HCT116 (cell line): ENCODE data around the gene KIF26B. TPM values are rescaled to one million over a fixed set of nuclear protein-coding genes. Genes with fewer than 3 reads are reported as not detected.

Experiments
- ATAC-seq: fragments of 200-7000 bp; cut with Tn5 transposase; 2 replicates; pipeline ENCODE4 v1.9.1; 2020; ENCODE audit warnings: mild to moderate bottlenecking, moderate library complexity
- BruUV-seq: library from RNA; stranded (reverse); fragments of 400-500 nt; replicated peaks from 2 replicates; lab custom pipeline; 2021; lab: Mats Ljungman, UMichigan
- CTCF ChIA-PET: fragments of 300-600 bp; sonication (Branson Sonifier 250); formaldehyde crosslinking; loops from one replicate; lab custom pipeline; 2021; ENCODE audit warnings: antibody characterized with exemption; lab: Charles Lee
- POLR2A ChIA-PET: fragments of 300-600, 350-600 bp; sonication (Branson Sonifier 250); formaldehyde crosslinking; loops from one replicate; lab custom pipeline; 2021; ENCODE audit warnings: antibody characterized with exemption; lab: Charles Lee
- RAD21 ChIA-PET, 2 experiments: fragments of 300-600 bp; sonication (Branson Sonifier 250); formaldehyde crosslinking; loops; one replicate each; lab custom pipeline; 2023; ENCODE audit warnings: low total read pairs in 2 of 2; ENCODE audit not compliant: uncharacterized antibody in 2 of 2, unreplicated experiment in 2 of 2, low non-redundant PET in 1 of 2; lab: Charles Lee
- DNase-seq: peaks from one replicate; pipeline ENCODE4 v3.0.0-alpha.2; 2010; ENCODE audit warnings: low read depth, low spot score
- H2AFZ ChIP-seq: fragments of 200-600 bp; shearing (Covaris generic), sonication (generic); 2 replicates; pipeline ENCODE4 v1.6.1; 2017; ENCODE audit warnings: low read depth, mixed run types, mixed read lengths, antibody characterized with exemption, low read length; ENCODE audit not compliant: poor library complexity, severe bottlenecking
- H3K27ac ChIP-seq: 2 replicates; pipeline ENCODE4 v1.5.1; 2012; ENCODE audit warnings: low read depth, low read length
- H3K27me3 ChIP-seq: fragments of 200-600 bp; sonication (generic); 2 replicates; pipeline ENCODE4 v1.6.1; 2016; ENCODE audit warnings: mixed run types, low read length, mixed read lengths; ENCODE audit not compliant: insufficient read depth
- H3K36me3 ChIP-seq, 2 experiments: fragments of 200-500 bp in 1 of 2; fragments of 200-600 bp in 1 of 2; sonication (Bioruptor generic) in 1 of 2; sonication (generic) in 1 of 2; 2 replicates each; pipeline versions ENCODE4 v1.5.1 to v1.6.1; 2014 to 2016; ENCODE audit warnings: low read length in 2 of 2, inconsistent platforms in 1 of 2, mixed read lengths in 1 of 2, mixed run types in 1 of 2; ENCODE audit not compliant: insufficient read depth in 2 of 2, control insufficient read depth in 1 of 2
- H3K4me1 ChIP-seq, 2 experiments: fragments of 200-600 bp in 1 of 2; sonication (generic) in 1 of 2; 2 replicates each; pipeline versions ENCODE4 v1.5.1 to v1.6.1; 2012 to 2017; ENCODE audit warnings: low read length in 2 of 2, inconsistent platforms in 1 of 2, mild to moderate bottlenecking in 1 of 2, mixed read lengths in 1 of 2, mixed run types in 1 of 2, moderate library complexity in 1 of 2; ENCODE audit not compliant: insufficient read depth in 2 of 2, control insufficient read depth in 1 of 2
- H3K4me2 ChIP-seq: fragments of 200-600 bp; sonication (generic); 2 replicates; pipeline ENCODE4 v1.6.1; 2017; ENCODE audit warnings: mixed run types, low read length, mixed read lengths
- H3K4me3 ChIP-seq, 2 experiments: fragments of 200-600 bp in 1 of 2; sonication (generic) in 1 of 2; replicated peaks in 1 of 2; 2 replicates each; pipeline ENCODE4 v1.5.1; 2011 to 2016; ENCODE audit warnings: low read length in 2 of 2, control low read depth in 1 of 2, low read depth in 1 of 2, mild to moderate bottlenecking in 1 of 2, mixed read lengths in 1 of 2, mixed run types in 1 of 2
- H3K79me2 ChIP-seq: fragments of 200-600 bp; sonication (generic); 2 replicates; pipeline ENCODE4 v1.6.1; 2017; ENCODE audit warnings: mild to moderate bottlenecking, mixed run types, low read length, moderate library complexity, mixed read lengths; ENCODE audit not compliant: insufficient read depth
- H3K9ac ChIP-seq: fragments of 200-600 bp; sonication (generic); 2 replicates; pipeline ENCODE4 v1.6.1; 2016; ENCODE audit warnings: low read length, mixed read lengths
- H3K9me2 ChIP-seq: fragments of 200-600 bp; sonication (generic), shearing (Covaris generic); 2 replicates; pipeline ENCODE4 v1.6.1; 2017; ENCODE audit warnings: mixed run types, mild to moderate bottlenecking, moderate library complexity; ENCODE audit not compliant: insufficient read depth
- H3K9me3 ChIP-seq, 2 experiments: fragments of 200-500 bp in 1 of 2; fragments of 200-600 bp in 1 of 2; sonication (Bioruptor generic) in 1 of 2; sonication (generic) in 1 of 2; 2 replicates each; pipeline ENCODE4 v1.6.1; 2014 to 2017; ENCODE audit warnings: low read length in 2 of 2, mixed read lengths in 2 of 2, inconsistent platforms in 1 of 2, low read depth in 1 of 2, mild to moderate bottlenecking in 1 of 2, mixed run types in 1 of 2, moderate library complexity in 1 of 2; ENCODE audit not compliant: control insufficient read depth in 1 of 2, insufficient read depth in 1 of 2
- H4K20me1 ChIP-seq: fragments of 200-600 bp; sonication (generic), shearing (Covaris generic); 2 replicates; pipeline ENCODE4 v1.6.1; 2017; ENCODE audit warnings: mixed run types, mild to moderate bottlenecking, moderate library complexity; ENCODE audit not compliant: insufficient read depth
- CEBPB ChIP-seq: IDR thresholded peaks from 2 replicates; pipeline ENCODE4 v1.6.1; 2012; ENCODE audit warnings: low read depth
- EZH2 ChIP-seq: fragments of 200-600 bp; sonication (generic); IDR thresholded peaks from 2 replicates; pipeline ENCODE4 v1.6.1; 2017; ENCODE audit warnings: antibody characterized with exemption, mixed run types
- POLR2AphosphoS5 ChIP-seq: IDR thresholded peaks from 2 replicates; pipeline ENCODE4 v1.6.1; 2011; ENCODE audit warnings: mild to moderate bottlenecking, low read depth, low read length, moderate library complexity
- SIN3A ChIP-seq: IDR thresholded peaks from 2 replicates; pipeline ENCODE4 v1.6.1; 2012; ENCODE audit warnings: low read depth
- SRF ChIP-seq: IDR thresholded peaks from 2 replicates; pipeline ENCODE4 v1.6.1; 2012; ENCODE audit warnings: low read depth
- ZFX ChIP-seq: fragments of 450-650 bp; IDR thresholded peaks from 2 replicates; pipeline ENCODE4 v1.6.1; 2017
- intact Hi-C: fragments of 100-400 bp; cut with micrococcal nuclease; formaldehyde crosslinking; loops from 2 replicates; pipeline ENCODE4 v1.10.0; 2022
- total RNA-seq: library from RNA; stranded (reverse); gene quantifications from one replicate; pipeline ENCODE4 v1.2.1, GENCODE V29; 2021; ENCODE audit not compliant: unreplicated experiment
- TF ChIP-seq, protein P1 (sequence below), 3 experiments: fragments of 200-600 bp in 1 of 3; sonication (generic) in 1 of 3; IDR thresholded peaks in 2 of 3; conservative IDR thresholded peaks in 1 of 3; 2 replicates each; pipeline ENCODE4 v1.5.1; 2012 to 2017; ENCODE audit warnings: low read depth in 2 of 3, low read length in 2 of 3, antibody characterized with exemption in 1 of 3, borderline replicate concordance in 1 of 3, control low read depth in 1 of 3, mild to moderate bottlenecking in 1 of 3, mixed read lengths in 1 of 3, mixed run types in 1 of 3, moderate library complexity in 1 of 3; ENCODE audit not compliant: insufficient read depth in 1 of 3

Gene KIF26B
- total RNA-seq, 1 experiment from 2014 or later: 0.49 TPM

DNA sequence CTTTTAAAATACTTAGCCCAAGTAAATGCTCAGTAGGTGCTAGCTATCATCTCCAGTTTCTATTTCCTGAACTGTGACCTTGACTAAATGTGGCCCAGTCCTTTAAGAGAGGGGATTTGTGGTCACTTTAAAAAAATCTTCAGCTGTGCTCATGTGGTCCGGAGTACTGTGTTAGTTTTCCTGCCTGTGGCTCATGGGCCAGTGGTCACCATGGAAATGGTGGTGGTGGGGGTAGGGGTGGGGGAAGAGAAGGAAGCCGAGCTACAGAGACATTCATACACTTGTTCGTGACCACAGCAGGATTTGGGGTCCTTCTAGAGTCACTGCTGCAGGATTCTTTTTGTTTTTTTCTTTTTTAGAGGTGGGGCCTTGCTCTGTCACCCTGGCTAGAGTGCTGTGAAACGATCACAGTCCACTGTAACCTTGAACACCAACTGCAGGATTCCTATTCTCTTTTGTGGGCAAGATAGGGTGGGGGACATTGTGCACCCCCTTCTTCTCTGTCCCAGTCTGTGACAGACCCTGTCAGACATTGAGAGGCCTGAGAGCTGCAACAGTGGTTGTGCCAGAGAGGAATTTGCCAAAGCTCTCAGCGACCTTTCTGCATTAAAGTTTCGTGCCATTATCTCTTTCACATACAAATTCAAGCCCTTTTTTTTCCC lies 25.8 kb downstream of the KIF26B start:
- Histone ChIP-seq H4K20me1 (no peaks in the 10 kb centered on the region), H3K79me2 (no peaks in the 10 kb centered on the region), H3K27ac (no peak overlapping the region)
- POLR2A ChIA-PET: no interaction called here
- CTCF ChIA-PET: no interaction called here
- TF ChIP-seq SIN3A: no peak
- no peak for TF ChIP-seq ZFX
- TF ChIP-seq, protein P1, sequence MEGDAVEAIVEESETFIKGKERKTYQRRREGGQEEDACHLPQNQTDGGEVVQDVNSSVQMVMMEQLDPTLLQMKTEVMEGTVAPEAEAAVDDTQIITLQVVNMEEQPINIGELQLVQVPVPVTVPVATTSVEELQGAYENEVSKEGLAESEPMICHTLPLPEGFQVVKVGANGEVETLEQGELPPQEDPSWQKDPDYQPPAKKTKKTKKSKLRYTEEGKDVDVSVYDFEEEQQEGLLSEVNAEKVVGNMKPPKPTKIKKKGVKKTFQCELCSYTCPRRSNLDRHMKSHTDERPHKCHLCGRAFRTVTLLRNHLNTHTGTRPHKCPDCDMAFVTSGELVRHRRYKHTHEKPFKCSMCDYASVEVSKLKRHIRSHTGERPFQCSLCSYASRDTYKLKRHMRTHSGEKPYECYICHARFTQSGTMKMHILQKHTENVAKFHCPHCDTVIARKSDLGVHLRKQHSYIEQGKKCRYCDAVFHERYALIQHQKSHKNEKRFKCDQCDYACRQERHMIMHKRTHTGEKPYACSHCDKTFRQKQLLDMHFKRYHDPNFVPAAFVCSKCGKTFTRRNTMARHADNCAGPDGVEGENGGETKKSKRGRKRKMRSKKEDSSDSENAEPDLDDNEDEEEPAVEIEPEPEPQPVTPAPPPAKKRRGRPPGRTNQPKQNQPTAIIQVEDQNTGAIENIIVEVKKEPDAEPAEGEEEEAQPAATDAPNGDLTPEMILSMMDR (IDR thresholded peaks at IDR 0.05 in 2 of 3, conservative IDR thresholded peaks at IDR 0.05 in 1 of 3; ENCODE audit: borderline replicate concordance in 1 of 3, insufficient read depth in 1 of 3, low read depth in 2 of 3, low read length in 2 of 3): no peak
- TF ChIP-seq POLR2AphosphoS5: no peak
- TF ChIP-seq, all 23 proteins: peak for 0
- Histone ChIP-seq H3K36me3 (no peaks in the 10 kb centered on the region), H3K4me2 (no peak overlapping the region), H3K9me2 (no peaks in the 10 kb centered on the region), H3K4me1 (peaks cover 15 to 21% of the 10 kb centered on the region in 2 experiments), H3K27me3 (no peaks in the 10 kb centered on the region), H3K9me3 (no peaks in the 10 kb centered on the region), H3K4me3 (no peak overlapping the region), H2AFZ (no peak overlapping the region), H3K9ac (no peak overlapping the region)
- DNase-seq: no peak
- ATAC-seq: no peak
- RAD21 ChIA-PET: no interaction called here
- no TSS peak for BruUV-seq
- intact Hi-C loops: no loop called here

DNA sequence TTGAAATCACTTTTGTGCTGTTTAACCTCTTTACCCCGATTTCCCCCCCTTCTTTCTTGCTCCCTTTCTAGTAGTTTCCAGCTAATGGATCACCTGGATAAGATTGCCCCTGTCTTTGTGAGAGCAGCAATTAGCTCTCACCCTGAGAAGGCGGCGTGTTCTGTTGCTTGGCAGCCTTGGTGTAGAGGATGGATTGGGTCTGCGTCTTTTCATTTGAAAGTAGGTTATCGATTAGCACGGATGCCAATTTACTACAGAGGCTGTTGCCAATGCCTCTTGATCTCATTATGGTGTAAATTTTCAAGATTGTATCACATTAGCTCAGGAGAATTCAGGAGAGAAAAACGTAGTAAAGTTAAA lies 26.4 kb downstream of the KIF26B start:
- Histone ChIP-seq H3K4me3 (no peak overlapping the region), H3K4me1 (peaks cover 15 to 20% of the 10 kb centered on the region in 2 experiments), H4K20me1 (no peaks in the 10 kb centered on the region), H3K79me2 (no peaks in the 10 kb centered on the region), H3K4me2 (no peak overlapping the region), H3K9ac (no peak overlapping the region), H3K27ac (no peak overlapping the region), H3K36me3 (no peaks in the 10 kb centered on the region), H3K9me2 (no peaks in the 10 kb centered on the region), H2AFZ (no peak overlapping the region), H3K9me3 (no peaks in the 10 kb centered on the region), H3K27me3 (no peaks in the 10 kb centered on the region)
- ChIA-PET CTCF (no interaction called here), RAD21 (no interaction called here), POLR2A (no interaction called here)
- TF ChIP-seq POLR2AphosphoS5 (no peak), EZH2 (no peak), SRF (no peak), CEBPB (no peak)
- no TSS peak for BruUV-seq
- DNase-seq (no peak), ATAC-seq (no peak)
- intact Hi-C loops: no loop called here
